ENCODE results near the gene FLRT2. TPM values are rescaled to one million over a fixed set of nuclear protein-coding genes. Genes with fewer than 3 reads are reported as not detected.

FLRT2 gene
- total and polyA plus RNA-seq, 12 donors = 3.3 to 112 (median 17.4) TPM

- WGBS, 4 donors = 35 to 55% (median 44%) methylated on average over 6 of the region's 6 CpGs
- H3K27me3 ChIP-seq = peaks cover 24% of the 10 kb centered on the region
- H3K9me3 ChIP-seq (replicated peaks in 1 of 3) = no peaks in the 10 kb centered on the region
- DNase-seq = no peak
- TF ChIP-seq POLR2A (IDR thresholded peaks at IDR 0.05) = no peak
- TF ChIP-seq, protein P1, sequence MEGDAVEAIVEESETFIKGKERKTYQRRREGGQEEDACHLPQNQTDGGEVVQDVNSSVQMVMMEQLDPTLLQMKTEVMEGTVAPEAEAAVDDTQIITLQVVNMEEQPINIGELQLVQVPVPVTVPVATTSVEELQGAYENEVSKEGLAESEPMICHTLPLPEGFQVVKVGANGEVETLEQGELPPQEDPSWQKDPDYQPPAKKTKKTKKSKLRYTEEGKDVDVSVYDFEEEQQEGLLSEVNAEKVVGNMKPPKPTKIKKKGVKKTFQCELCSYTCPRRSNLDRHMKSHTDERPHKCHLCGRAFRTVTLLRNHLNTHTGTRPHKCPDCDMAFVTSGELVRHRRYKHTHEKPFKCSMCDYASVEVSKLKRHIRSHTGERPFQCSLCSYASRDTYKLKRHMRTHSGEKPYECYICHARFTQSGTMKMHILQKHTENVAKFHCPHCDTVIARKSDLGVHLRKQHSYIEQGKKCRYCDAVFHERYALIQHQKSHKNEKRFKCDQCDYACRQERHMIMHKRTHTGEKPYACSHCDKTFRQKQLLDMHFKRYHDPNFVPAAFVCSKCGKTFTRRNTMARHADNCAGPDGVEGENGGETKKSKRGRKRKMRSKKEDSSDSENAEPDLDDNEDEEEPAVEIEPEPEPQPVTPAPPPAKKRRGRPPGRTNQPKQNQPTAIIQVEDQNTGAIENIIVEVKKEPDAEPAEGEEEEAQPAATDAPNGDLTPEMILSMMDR (IDR thresholded peaks at IDR 0.05) = no peak
- peak overlapping the region in 1 of 5 donors; percentile 33 for H3K27ac ChIP-seq
- no peaks in the 10 kb centered on the region for H3K36me3 ChIP-seq (replicated peaks in 1 of 2)
- H3K4me1 ChIP-seq (replicated peaks in 1 of 2) = peaks cover 0 to 15% of the 10 kb centered on the region in 2 donors
- peak overlapping the region in 1 of 4 donors; percentile 65 for H3K4me3 ChIP-seq
- intact Hi-C loops (cut with DNase I) = loop anchor here in 1 of 2 donors (10.0 kb wide), 1 partner anchor 341 kb away; no protein-coding TSS in a partner anchor
Observed at GRCh38 chr14:85535321-85535720, 5.4 kb downstream of the FLRT2 start.

GRCh38 chr14:85535991-85536832 is 6.3 kb downstream of the FLRT2 start:
- intact Hi-C loops (cut with DNase I) = loop anchor here in 1 of 2 donors (10.0 kb wide), 1 partner anchor 341 kb away; no protein-coding TSS in a partner anchor
- Histone ChIP-seq H3K27ac (peak overlapping the region in 2 of 5 donors; percentile 45 to 57), H3K27me3 (peaks cover 21% of the 10 kb centered on the region), H3K4me3 (peak overlapping the region in 1 of 4 donors; percentile 65), H3K9me3 (replicated peaks in 1 of 3) (no peaks in the 10 kb centered on the region), H3K4me1 (replicated peaks in 1 of 2) (peaks cover 0 to 12% of the 10 kb centered on the region in 2 donors), H3K36me3 (replicated peaks in 1 of 2) (no peaks in the 10 kb centered on the region)
- TF ChIP-seq POLR2A (IDR thresholded peaks at IDR 0.05) = no peak
- TF ChIP-seq, protein P1 (IDR thresholded peaks at IDR 0.05) = peak in 5 of 6 experiments; percentile 27 to 70 (median 55)
- 21 to 28% (median 26%) methylated on average over 8 of the region's 8 CpGs for WGBS, 4 donors
- peak in 4 of 7 donors; percentile 36 to 52 (median 39) for DNase-seq

GRCh38 chr14:85536833-85537190 is 6.9 kb downstream of the FLRT2 start:
- H3K36me3 ChIP-seq (replicated peaks in 1 of 2) = no peaks in the 10 kb centered on the region
- peaks cover 21% of the 10 kb centered on the region for H3K27me3 ChIP-seq
- H3K4me3 ChIP-seq = peak overlapping the region in 1 of 4 donors; percentile 65
- peaks cover 0 to 12% of the 10 kb centered on the region in 2 donors for H3K4me1 ChIP-seq (replicated peaks in 1 of 2)
- H3K27ac ChIP-seq = peak overlapping the region in 2 of 5 donors; percentile 29 to 36
- intact Hi-C loops (cut with DNase I) = loop anchor here in 1 of 2 donors (10.0 kb wide), 1 partner anchor 342 kb away; no protein-coding TSS in a partner anchor
- H3K9me3 ChIP-seq (replicated peaks in 1 of 3) = no peaks in the 10 kb centered on the region
- DNase-seq = no peak
- 35 to 80% (median 43%) methylated on average over 1 of the region's 1 CpG for WGBS, 4 donors
- no peak for TF ChIP-seq POLR2A (IDR thresholded peaks at IDR 0.05)

DNA sequence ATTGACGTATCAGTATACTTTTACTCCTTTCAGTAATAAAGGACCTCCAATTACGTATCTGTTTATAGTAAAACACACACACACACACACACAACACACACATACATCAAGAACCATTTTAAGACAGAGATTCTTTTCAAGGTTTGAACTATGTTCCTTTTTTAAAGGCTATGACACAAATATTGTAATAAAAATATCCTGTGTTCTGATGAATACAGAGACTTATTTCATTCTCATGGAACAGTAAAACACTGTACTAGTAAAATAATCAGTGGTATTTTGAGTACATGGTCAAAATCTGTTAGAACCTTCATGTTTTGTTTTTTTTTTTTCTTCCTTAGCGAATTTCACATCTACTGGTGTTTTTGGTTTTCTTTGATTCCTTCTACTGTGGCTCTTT is 7.6 kb downstream of the FLRT2 start:
- peaks cover 21% of the 10 kb centered on the region for H3K27me3 ChIP-seq
- H3K4me3 ChIP-seq = no peak overlapping the region
- DNase-seq = no peak
- H3K9me3 ChIP-seq (replicated peaks in 1 of 3) = no peaks in the 10 kb centered on the region
- no peaks in the 10 kb centered on the region for H3K36me3 ChIP-seq (replicated peaks in 1 of 2)
- peaks cover 0 to 7% of the 10 kb centered on the region in 2 donors for H3K4me1 ChIP-seq (replicated peaks in 1 of 2)
- intact Hi-C loops (cut with DNase I) = loop anchor here in 1 of 2 donors (10.0 kb wide), 1 partner anchor 343 kb away; no protein-coding TSS in a partner anchor
- no peak for TF ChIP-seq POLR2A (IDR thresholded peaks at IDR 0.05)
- TF ChIP-seq, protein P1 (IDR thresholded peaks at IDR 0.05) = no peak
- H3K27ac ChIP-seq = no peak overlapping the region
- WGBS, 4 donors = 74 to 78% (median 75%) methylated on average over 3 of the region's 3 CpGs

Data from adrenal gland (tissue), 12 donors.